ENCODE data around the gene MOGAT3. TPM values are rescaled to one million over a fixed set of nuclear protein-coding genes. Genes with fewer than 3 reads are reported as not detected.

Gene MOGAT3
- total and polyA plus RNA-seq, 9 of the 15 experiments (the other 6 are each of a cell fraction or from before 2014, with no cell fraction given) = 0.07 to 0.17 (median 0.13) TPM; not detected in 6

- TF ChIP-seq GABPB1 (CRISPR knock-in tag; IDR thresholded peaks at IDR 0.05) (0 out of 2 replicates have a peak, but pooled peaks have one; percentile 41), ZC3H4 (CRISPR knock-in tag; IDR thresholded peaks at IDR 0.05; ENCODE audit: borderline replicate concordance) (no peak), E2F6 (IDR thresholded peaks at IDR 0.05; ENCODE audit: borderline replicate concordance in 1 of 2, extremely low read depth in 1 of 2, insufficient read depth in 1 of 2, insufficient read length in 1 of 2, low read depth in 1 of 2, low read length in 1 of 2, poor library complexity in 1 of 2, severe bottlenecking in 1 of 2) (peak in 1 of 2 experiments; percentile 87), OTX1 (CRISPR knock-in tag; IDR thresholded peaks at IDR 0.05) (0 out of 2 replicates have a peak, but pooled peaks have one; percentile 5), ZNF551 (CRISPR knock-in tag; IDR thresholded peaks at IDR 0.05) (no peak), FIP1L1 (IDR thresholded peaks at IDR 0.05; ENCODE audit: low read depth, low read length, poor library complexity, severe bottlenecking) (peak; percentile 2), SIN3A (IDR thresholded peaks at IDR 0.05; ENCODE audit: borderline replicate concordance in 2 of 2, control insufficient read depth in 1 of 2, low read depth in 2 of 2, low read length in 2 of 2) (peak in 1 of 2 experiments; percentile 36; a peak in 1 of 4 replicates), BCOR (IDR thresholded peaks at IDR 0.05) (peak; percentile 38; the same call in 1 of the 2 replicates), ZBTB7A (IDR thresholded peaks at IDR 0.05; ENCODE audit: borderline replicate concordance, control insufficient read depth, low read depth, low read length) (peak; percentile 0; the same call in 1 of the 2 replicates), TCF15 (CRISPR knock-in tag; IDR thresholded peaks at IDR 0.05) (no peak), RBM14 (IDR thresholded peaks at IDR 0.05; ENCODE audit: borderline replicate concordance, insufficient read depth, low read depth, low read length) (no peak), MIER1 (IDR thresholded peaks at IDR 0.05; ENCODE audit: low read depth) (peak; percentile 65; the same call in 1 of the 2 replicates), VEZF1 (CRISPR knock-in tag; IDR thresholded peaks at IDR 0.05) (peak; percentile 79), MAX (CRISPR knock-in tag; IDR thresholded peaks at IDR 0.05) (peak; percentile 62), EP400 (IDR thresholded peaks at IDR 0.05) (peak; percentile 30; the same call in 1 of the 2 replicates), NR3C1 (CRISPR knock-in tag; IDR thresholded peaks at IDR 0.05) (peak; percentile 61; the same call in 1 of the 2 replicates), WHSC1 (IDR thresholded peaks at IDR 0.05; ENCODE audit: low read length) (no peak), HDAC6 (IDR thresholded peaks at IDR 0.05; ENCODE audit: low read depth, low read length) (0 out of 2 replicates have a peak, but pooled peaks have one; percentile 43), PHF8 (IDR thresholded peaks at IDR 0.05; ENCODE audit: borderline replicate concordance, low read length) (peak; percentile 29; the same call in 1 of the 2 replicates), ELF1 (tag; IDR thresholded peaks at IDR 0.05) (peak; percentile 55; the same call in 1 of the 2 replicates), TFAP4 (CRISPR knock-in tag; IDR thresholded peaks at IDR 0.05; ENCODE audit: borderline replicate concordance) (0 out of 2 replicates have a peak, but pooled peaks have one; percentile 53)
Observed at GRCh38 chr7:101163279-101164070, 37.4 kb downstream of the MOGAT3 start (continued).

Data from K562 (cell line).